OCI-LY3 (cell line): ENCODE data around the gene TSR3.

Experiments
- EZH2phosphoT487 ChIP-seq: fragments of 200-600 bp; shearing (Covaris generic); IDR thresholded peaks from 2 replicates; pipeline ENCODE4 v1.6.1; 2018; ENCODE audit warnings: antibody characterized with exemption, mixed run types, low read depth
- TF ChIP-seq, protein P1 (sequence below): fragments of 200-600, 300-600 bp; sonication (generic); IDR thresholded peaks from 2 replicates; pipeline ENCODE4 v1.5.1; 2014; ENCODE audit warnings: antibody characterized with exemption, low read length, low read depth

DNA sequence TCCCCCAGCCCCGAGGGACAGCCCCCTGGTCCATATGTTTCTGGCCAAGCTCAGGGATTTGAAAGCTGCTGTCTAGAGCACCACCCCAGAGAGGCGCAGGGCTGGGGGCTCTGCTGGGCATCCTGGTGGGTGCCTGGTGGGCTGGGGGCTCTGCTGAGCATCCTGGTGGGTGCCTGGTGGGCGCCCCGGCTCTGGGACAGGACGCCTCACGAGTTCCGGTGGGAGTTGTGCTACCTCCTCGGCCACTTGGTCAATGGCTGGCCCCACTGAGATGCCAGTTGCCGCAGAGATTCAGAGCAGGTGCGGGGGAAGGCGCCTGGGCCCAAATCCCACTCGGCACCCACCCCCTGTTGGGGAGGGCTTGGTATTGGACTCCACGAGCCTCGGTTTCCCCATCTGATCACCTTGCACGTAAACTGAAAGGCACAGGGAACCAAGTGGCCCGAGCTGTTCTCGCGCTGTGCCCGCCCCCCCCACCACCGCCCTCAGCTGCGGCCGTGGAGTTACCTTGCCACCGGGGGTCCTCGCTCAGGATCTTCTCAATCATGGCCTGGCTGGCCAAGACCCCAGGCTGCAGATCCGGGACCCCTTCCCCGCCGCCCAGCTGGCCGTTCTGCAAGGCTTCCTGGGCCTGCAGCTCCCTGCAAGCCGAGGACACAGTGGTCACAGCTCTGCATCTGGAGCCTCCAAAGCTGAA, 49.5 kb upstream of the TSR3 start:
- TF ChIP-seq, protein P1, sequence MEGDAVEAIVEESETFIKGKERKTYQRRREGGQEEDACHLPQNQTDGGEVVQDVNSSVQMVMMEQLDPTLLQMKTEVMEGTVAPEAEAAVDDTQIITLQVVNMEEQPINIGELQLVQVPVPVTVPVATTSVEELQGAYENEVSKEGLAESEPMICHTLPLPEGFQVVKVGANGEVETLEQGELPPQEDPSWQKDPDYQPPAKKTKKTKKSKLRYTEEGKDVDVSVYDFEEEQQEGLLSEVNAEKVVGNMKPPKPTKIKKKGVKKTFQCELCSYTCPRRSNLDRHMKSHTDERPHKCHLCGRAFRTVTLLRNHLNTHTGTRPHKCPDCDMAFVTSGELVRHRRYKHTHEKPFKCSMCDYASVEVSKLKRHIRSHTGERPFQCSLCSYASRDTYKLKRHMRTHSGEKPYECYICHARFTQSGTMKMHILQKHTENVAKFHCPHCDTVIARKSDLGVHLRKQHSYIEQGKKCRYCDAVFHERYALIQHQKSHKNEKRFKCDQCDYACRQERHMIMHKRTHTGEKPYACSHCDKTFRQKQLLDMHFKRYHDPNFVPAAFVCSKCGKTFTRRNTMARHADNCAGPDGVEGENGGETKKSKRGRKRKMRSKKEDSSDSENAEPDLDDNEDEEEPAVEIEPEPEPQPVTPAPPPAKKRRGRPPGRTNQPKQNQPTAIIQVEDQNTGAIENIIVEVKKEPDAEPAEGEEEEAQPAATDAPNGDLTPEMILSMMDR = no peak
- no peak for TF ChIP-seq EZH2phosphoT487
